Left renal cortex interstitium (tissue), 4 donors: ENCODE measurements around the gene ACBD7. TPM values are rescaled to one million over a fixed set of nuclear protein-coding genes. Genes with fewer than 3 reads are reported as not detected.

ENCODE experiments used
- DNase-seq, 4 donors: peaks; one replicate each; pipeline ENCODE4 v3.0.0-alpha.2; 2013; ENCODE audit warnings: low read depth in 4 of 4, low spot score in 2 of 4, missing footprints in 1 of 4
- polyA plus RNA-seq, 4 donors: library from polyadenylated mRNA; unstranded; fragments of 120-200 nt; gene quantifications; one replicate each; pipeline ENCODE4 v1.2.1, GENCODE V29; 2013; ENCODE audit not compliant: insufficient read length in 4 of 4

ACBD7 gene
- polyA plus RNA-seq, 4 donors = 5.5 to 8.0 (median 6.8) TPM

DNA sequence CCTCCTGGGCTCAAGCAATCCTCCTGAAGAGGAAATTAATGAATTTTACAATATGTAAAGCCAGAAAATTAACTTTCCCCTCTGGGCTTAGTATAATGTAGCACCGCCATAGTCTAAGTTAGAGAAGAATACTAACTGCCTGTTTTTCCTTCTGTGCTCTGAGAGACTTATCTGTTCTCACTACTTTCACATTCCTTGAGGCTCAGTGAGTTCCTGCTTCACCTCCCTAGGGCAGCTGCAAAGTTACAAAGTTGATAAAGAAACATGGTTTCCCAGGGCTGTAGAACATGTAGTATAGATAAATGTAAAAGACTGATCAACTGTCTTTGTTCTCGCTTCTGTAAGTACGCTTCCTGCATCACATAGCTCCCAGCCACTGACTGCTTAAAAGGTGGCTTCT lies 60.8 kb downstream of the ACBD7 start:
- DNase-seq = no peak

Other genes starting within 250 kb of the ACBD7 start
- gene SUV39H2, start 209.9 kb downstream of the ACBD7 start, polyA plus RNA-seq = 10 to 100 TPM; 17.3 to 21.3 (median 18.5) TPM
- gene DCLRE1C, start 134.7 kb downstream of the ACBD7 start, polyA plus RNA-seq = 10 to 100 TPM; 12.8 to 20.5 (median 16.7) TPM
- gene MEIG1, start 129.4 kb downstream of the ACBD7 start, polyA plus RNA-seq = 1 to 10 TPM in 3 of 4 donors, under 1 TPM in 1; 0.86 to 1.6 (median 1.4) TPM
- 1 to 10 TPM in 1 of 4 donors, under 1 TPM in 3; 0.55 to 1.0 (median 0.71) TPM for gene OLAH, start 44.8 kb downstream of the ACBD7 start, polyA plus RNA-seq
- 10 to 100 TPM; 26.0 to 32.2 (median 28.8) TPM for gene RPP38, start 8.6 kb upstream of the ACBD7 start, polyA plus RNA-seq
- 10 to 100 TPM; 29.2 to 41.0 (median 33.1) TPM for gene NMT2, start 79.9 kb upstream of the ACBD7 start, polyA plus RNA-seq